CD4-positive, alpha-beta T cell (primary cell): ENCODE measurements around the gene EHD4. TPM values are rescaled to one million over a fixed set of nuclear protein-coding genes. Genes with fewer than 3 reads are reported as not detected.

Source experiments
- ATAC-seq: fragments of 200-7000 bp; cut with Tn5 transposase; one replicate; pipeline ENCODE4 v1.10.0; 2022; ENCODE audit warnings: mild to moderate bottlenecking; ENCODE audit not compliant: poor library complexity
- CTCF ChIA-PET: fragments of 350-600 bp; sonication (Branson Sonifier 250); formaldehyde crosslinking; loops from one replicate; lab custom pipeline; 2021; ENCODE audit warnings: antibody characterized with exemption, inconsistent platforms; lab: Charles Lee
- POLR2A ChIA-PET: fragments of 350-600 bp; sonication (Branson Sonifier 250); formaldehyde crosslinking; loops from one replicate; lab custom pipeline; 2021; ENCODE audit warnings: antibody characterized with exemption, inconsistent platforms; lab: Charles Lee
- DNase-seq, 14 experiments: peaks; one replicate each; pipeline ENCODE4 v3.0.0-alpha.2; 2013 to 2020; ENCODE audit warnings: mixed read lengths in 2 of 14
- H3K27ac ChIP-seq, 2 donors: one replicate each; pipeline versions ENCODE4 v1.5.1 to v1.7.0; 2013; ENCODE audit warnings: low read length in 2 of 2, low read depth in 1 of 2, mild to moderate bottlenecking in 1 of 2
- H3K27me3 ChIP-seq, 2 experiments: 1 replicate in 1 of 2; 2 replicates in 1 of 2; pipeline versions ENCODE4 v1.6.1 to v1.7.0; 2013; ENCODE audit warnings: low read length in 2 of 2, control low read depth in 1 of 2, mild to moderate bottlenecking in 1 of 2, moderate library complexity in 1 of 2; ENCODE audit not compliant: insufficient read depth in 2 of 2, control insufficient read depth in 1 of 2
- H3K36me3 ChIP-seq: one replicate; pipeline ENCODE4 v1.6.1; 2013; ENCODE audit warnings: low read length, control low read depth; ENCODE audit not compliant: insufficient read depth
- H3K4me1 ChIP-seq: one replicate; pipeline ENCODE4 v1.6.1; 2013; ENCODE audit warnings: low read length, control low read depth; ENCODE audit not compliant: insufficient read depth
- H3K4me3 ChIP-seq: one replicate; pipeline ENCODE4 v1.5.1; 2013; ENCODE audit warnings: mild to moderate bottlenecking, low read length, moderate library complexity
- H3K9me3 ChIP-seq, 2 experiments: 1 replicate in 1 of 2; 2 replicates in 1 of 2; pipeline versions ENCODE4 v1.6.1 to v1.7.0; 2013; ENCODE audit warnings: low read length in 2 of 2, mild to moderate bottlenecking in 2 of 2, control low read depth in 1 of 2, moderate library complexity in 1 of 2; ENCODE audit not compliant: control insufficient read depth in 1 of 2, insufficient read depth in 1 of 2
- H3K27ac Mint-ChIP-seq: one replicate; pipeline ENCODE4 v1.8.0; 2020; ENCODE audit warnings: mixed read lengths
- H3K27me3 Mint-ChIP-seq: one replicate; pipeline ENCODE4 v1.8.0; 2021; ENCODE audit warnings: mixed read lengths
- H3K36me3 Mint-ChIP-seq: one replicate; pipeline ENCODE4 v1.8.0; 2021; ENCODE audit warnings: low read depth, mixed read lengths
- H3K4me1 Mint-ChIP-seq: one replicate; pipeline ENCODE4 v1.8.0; 2021; ENCODE audit warnings: low read depth, mixed read lengths
- H3K4me3 Mint-ChIP-seq: one replicate; pipeline ENCODE4 v1.8.0; 2020; ENCODE audit warnings: mild to moderate bottlenecking, mixed read lengths
- H3K9me3 Mint-ChIP-seq: one replicate; pipeline ENCODE4 v1.8.0; 2020; ENCODE audit warnings: mixed read lengths
- intact Hi-C, 2 experiments: fragments of 100-400 bp; cut with DNase I in 1 of 2; cut with micrococcal nuclease in 1 of 2; formaldehyde crosslinking; loops; one replicate each; pipeline versions ENCODE4 v1.15.1 to v1.9.0; 2023 to 2025; cut with DNase I, micrococcal nuclease
- total RNA-seq, 174 experiments: library from RNA in 2 of 174; stranded (reverse) in 2 of 174; gene quantifications; one replicate each; pipeline ENCODE4 v1.2.3 and lab custom pipeline; 2021 to 2026
- TF ChIP-seq, protein P1 (sequence below): fragments of 200-600 bp; IDR thresholded peaks from one replicate; pipeline ENCODE4 v1.8.0; 2022; ENCODE audit warnings: antibody characterized with exemption, mild to moderate bottlenecking

The EHD4 gene
- total RNA-seq, 2 experiments from 2014 or later = 39.8 to 40.5 TPM

DNA sequence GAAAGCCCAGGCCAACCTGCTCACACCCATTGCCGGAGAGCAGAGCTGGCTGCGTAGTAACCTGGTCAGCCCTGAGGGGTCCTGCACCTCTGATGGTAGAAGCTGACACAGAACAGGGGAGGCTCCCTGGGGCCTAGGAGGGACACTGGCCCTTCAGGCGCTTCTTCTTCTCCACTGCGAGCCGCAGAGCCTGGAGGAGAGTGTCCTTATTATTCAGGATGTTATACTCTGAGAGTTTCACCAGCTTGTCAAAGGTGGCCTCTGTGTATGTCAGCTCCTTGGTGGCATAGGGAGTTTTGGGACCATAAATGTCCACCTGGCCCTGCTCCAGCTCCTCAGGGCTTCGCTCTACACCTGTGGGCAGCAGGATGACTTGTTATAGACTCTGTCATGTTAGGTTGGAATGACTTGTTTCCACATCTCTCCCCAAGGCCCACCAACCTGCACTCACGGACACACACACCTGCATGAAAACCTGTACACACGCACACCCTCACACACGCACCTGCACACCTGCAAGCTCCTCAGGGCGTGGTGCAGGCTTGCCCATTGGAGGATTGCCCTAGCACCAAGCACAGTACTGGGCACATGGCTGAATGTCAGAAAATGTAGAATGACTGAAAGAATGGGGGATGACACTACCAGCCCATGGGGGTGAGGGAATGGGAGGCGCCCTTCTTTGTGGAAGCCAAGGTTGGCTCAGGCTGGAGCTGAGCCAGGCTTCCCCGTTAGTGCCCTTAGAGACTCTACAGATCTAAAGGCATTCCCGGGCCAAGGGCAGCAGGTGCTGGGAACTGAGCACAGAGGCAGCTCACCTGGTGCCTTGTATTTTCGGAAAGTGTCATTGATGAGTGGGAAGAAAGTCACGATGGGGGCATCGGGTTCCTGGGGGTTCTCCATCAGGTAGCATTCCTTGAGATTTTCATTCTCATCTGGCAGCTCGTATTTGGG lies 11.5 kb upstream of the EHD4 start:
- DNase-seq (no peak), ATAC-seq (no peak)
- H3K9me3 Mint-ChIP-seq = no peaks in the 10 kb centered on the region
- no peak overlapping the region for H3K4me3 ChIP-seq
- CTCF ChIA-PET = no interaction called here
- no peaks in the 10 kb centered on the region for H3K36me3 ChIP-seq
- no peaks in the 10 kb centered on the region for H3K27me3 ChIP-seq
- H3K27me3 Mint-ChIP-seq = no peaks in the 10 kb centered on the region
- H3K4me3 Mint-ChIP-seq = no peak overlapping the region
- H3K4me1 Mint-ChIP-seq = no peaks in the 10 kb centered on the region
- intact Hi-C loops = no loop called here
- no peak overlapping the region for H3K27ac Mint-ChIP-seq
- H3K36me3 Mint-ChIP-seq = no peaks in the 10 kb centered on the region
- H3K9me3 ChIP-seq = no peaks in the 10 kb centered on the region
- POLR2A ChIA-PET = no interaction called here
- H3K27ac ChIP-seq = no peak overlapping the region
- H3K4me1 ChIP-seq = no peaks in the 10 kb centered on the region
- TF ChIP-seq, protein P1, sequence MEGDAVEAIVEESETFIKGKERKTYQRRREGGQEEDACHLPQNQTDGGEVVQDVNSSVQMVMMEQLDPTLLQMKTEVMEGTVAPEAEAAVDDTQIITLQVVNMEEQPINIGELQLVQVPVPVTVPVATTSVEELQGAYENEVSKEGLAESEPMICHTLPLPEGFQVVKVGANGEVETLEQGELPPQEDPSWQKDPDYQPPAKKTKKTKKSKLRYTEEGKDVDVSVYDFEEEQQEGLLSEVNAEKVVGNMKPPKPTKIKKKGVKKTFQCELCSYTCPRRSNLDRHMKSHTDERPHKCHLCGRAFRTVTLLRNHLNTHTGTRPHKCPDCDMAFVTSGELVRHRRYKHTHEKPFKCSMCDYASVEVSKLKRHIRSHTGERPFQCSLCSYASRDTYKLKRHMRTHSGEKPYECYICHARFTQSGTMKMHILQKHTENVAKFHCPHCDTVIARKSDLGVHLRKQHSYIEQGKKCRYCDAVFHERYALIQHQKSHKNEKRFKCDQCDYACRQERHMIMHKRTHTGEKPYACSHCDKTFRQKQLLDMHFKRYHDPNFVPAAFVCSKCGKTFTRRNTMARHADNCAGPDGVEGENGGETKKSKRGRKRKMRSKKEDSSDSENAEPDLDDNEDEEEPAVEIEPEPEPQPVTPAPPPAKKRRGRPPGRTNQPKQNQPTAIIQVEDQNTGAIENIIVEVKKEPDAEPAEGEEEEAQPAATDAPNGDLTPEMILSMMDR = no peak

DNA sequence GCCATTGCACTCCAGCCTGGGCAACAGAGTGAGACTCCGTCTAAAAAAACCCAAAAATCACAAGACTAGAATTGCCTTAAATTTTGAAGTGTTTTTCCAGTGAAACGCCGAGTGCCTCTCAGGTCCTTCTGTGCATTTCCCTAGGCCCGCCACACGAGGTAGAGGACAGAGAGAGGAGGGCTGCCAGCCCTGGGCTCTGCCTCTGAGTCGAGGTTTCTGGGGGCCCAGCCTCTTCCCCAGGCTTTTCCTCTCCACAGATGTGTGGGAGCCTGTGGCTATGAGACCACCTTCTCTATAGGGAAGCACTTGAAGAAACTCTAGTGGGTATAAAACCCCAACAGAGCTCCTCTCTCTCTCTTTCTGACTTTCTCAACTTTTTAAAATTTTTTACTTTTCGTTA lies 10.9 kb upstream of the EHD4 start:
- no peaks in the 10 kb centered on the region for H3K4me1 ChIP-seq
- Mint-ChIP-seq H3K27me3 (no peaks in the 10 kb centered on the region), H3K4me1 (no peaks in the 10 kb centered on the region), H3K9me3 (no peaks in the 10 kb centered on the region), H3K36me3 (no peaks in the 10 kb centered on the region), H3K27ac (no peak overlapping the region), H3K4me3 (no peak overlapping the region)
- no peaks in the 10 kb centered on the region for H3K9me3 ChIP-seq
- H3K27me3 ChIP-seq = no peaks in the 10 kb centered on the region
- H3K36me3 ChIP-seq = no peaks in the 10 kb centered on the region
- no peak overlapping the region for H3K4me3 ChIP-seq
- no peak overlapping the region for H3K27ac ChIP-seq
- CTCF ChIA-PET = no interaction called here
- POLR2A ChIA-PET = no interaction called here
- intact Hi-C loops = no loop called here
- DNase-seq (no peak), ATAC-seq (no peak)
- TF ChIP-seq, protein P1 = no peak

DNA sequence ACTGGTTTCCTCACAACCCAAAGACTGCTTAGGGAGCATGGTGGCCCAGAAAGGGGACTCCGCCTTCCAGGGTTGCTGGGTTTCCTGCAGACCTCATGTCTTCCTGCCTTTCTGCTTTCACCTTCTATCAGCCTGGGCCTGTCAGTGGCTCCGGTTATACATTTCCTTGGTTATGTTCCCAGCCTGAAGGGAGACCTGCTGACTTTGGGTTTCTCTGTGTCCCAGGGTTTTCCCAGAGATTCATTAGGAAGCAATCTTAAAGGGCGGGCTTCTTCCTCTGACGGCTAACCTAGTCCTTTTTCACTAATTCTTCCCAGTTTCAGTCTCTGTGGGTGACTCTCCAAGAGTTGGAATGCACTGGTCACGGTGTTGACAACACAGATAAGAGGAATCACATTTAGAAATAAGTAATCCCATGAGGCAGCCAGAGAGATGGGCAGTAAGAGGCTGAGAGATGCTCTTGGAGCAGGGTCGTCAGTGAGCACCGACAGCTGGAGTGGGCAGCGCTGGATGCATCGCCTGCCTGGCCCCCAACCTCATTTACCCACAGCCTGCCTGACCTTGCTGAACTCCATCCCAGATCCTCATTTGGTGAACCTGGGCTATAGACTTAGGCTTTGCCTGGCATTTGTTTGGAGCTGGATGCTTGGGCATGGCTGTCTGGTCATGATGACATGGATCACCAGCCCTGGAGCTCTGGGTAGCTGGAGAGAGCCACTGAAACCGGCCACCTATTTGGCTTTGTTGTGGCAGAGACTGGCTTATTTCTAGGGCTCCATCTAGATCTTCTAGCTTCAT lies 10.0 kb upstream of the EHD4 start:
- H3K36me3 Mint-ChIP-seq = no peaks in the 10 kb centered on the region
- no peak overlapping the region for H3K27ac Mint-ChIP-seq
- DNase-seq = no peak
- TF ChIP-seq, protein P1 = no peak
- no peaks in the 10 kb centered on the region for H3K9me3 ChIP-seq
- H3K27me3 ChIP-seq = no peaks in the 10 kb centered on the region
- ChIA-PET CTCF (no interaction called here), POLR2A (interaction anchor here (1.1 to 1.3 kb wide), 2 partner anchors 10 to 12 kb away, joined by 3 to 4 read pairs; partner anchors contain the start of gene EHD4)
- no peak overlapping the region for H3K4me3 Mint-ChIP-seq
- no peaks in the 10 kb centered on the region for H3K27me3 Mint-ChIP-seq
- no peak overlapping the region for H3K27ac ChIP-seq
- no peaks in the 10 kb centered on the region for H3K4me1 ChIP-seq
- no peaks in the 10 kb centered on the region for H3K36me3 ChIP-seq
- no peak for ATAC-seq
- intact Hi-C loops = no loop called here
- H3K4me3 ChIP-seq = no peak overlapping the region
- H3K9me3 Mint-ChIP-seq = no peaks in the 10 kb centered on the region
- no peaks in the 10 kb centered on the region for H3K4me1 Mint-ChIP-seq
